Upper lobe of left lung (tissue), 4 donors: ENCODE measurements around the gene TIMP4.

Experiments
- EP300 ChIP-seq, 4 donors: sonication (generic); formaldehyde crosslinking; IDR thresholded peaks; one replicate each; pipeline ENCODE4 v1.5.1; 2017; ENCODE audit warnings: antibody characterized with exemption in 4 of 4, control low read depth in 2 of 4
- TF ChIP-seq, protein P1 (sequence below), 6 experiments: fragments of 450-650 bp in 4 of 6; fragments of 200-600 bp in 2 of 6; sonication (generic) in 2 of 6; IDR thresholded peaks; one replicate each; pipeline ENCODE4 v1.5.1; 2016 to 2019; ENCODE audit warnings: antibody characterized with exemption in 6 of 6

GRCh38 chr3:12127391-12127790 lies 31.3 kb downstream of the TIMP4 start:
- TF ChIP-seq, protein P1, sequence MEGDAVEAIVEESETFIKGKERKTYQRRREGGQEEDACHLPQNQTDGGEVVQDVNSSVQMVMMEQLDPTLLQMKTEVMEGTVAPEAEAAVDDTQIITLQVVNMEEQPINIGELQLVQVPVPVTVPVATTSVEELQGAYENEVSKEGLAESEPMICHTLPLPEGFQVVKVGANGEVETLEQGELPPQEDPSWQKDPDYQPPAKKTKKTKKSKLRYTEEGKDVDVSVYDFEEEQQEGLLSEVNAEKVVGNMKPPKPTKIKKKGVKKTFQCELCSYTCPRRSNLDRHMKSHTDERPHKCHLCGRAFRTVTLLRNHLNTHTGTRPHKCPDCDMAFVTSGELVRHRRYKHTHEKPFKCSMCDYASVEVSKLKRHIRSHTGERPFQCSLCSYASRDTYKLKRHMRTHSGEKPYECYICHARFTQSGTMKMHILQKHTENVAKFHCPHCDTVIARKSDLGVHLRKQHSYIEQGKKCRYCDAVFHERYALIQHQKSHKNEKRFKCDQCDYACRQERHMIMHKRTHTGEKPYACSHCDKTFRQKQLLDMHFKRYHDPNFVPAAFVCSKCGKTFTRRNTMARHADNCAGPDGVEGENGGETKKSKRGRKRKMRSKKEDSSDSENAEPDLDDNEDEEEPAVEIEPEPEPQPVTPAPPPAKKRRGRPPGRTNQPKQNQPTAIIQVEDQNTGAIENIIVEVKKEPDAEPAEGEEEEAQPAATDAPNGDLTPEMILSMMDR (IDR thresholded peaks at IDR 0.05), result no peak
- no peak for TF ChIP-seq EP300 (IDR thresholded peaks at IDR 0.05)
